Activated CD4-positive, alpha-beta T cell treated with anti-CD3 and anti-CD28 coated beads, Interleukin-2, Interleukin-4, amounts not matched to agents 100 ng/mL and 50 ng/mL, durations not matched to agents 16 hours and 8 hours (primary cell): ENCODE data around the gene PLEKHA1.
A peak's percentile ranks its signal among the peaks of the same experiment; 100 is the strongest.

Experiments used
- DNase-seq: peaks from one replicate; pipeline ENCODE4 v3.0.0-alpha.2; 2020; ENCODE audit warnings: low spot score

The PLEKHA1 gene

DNA sequence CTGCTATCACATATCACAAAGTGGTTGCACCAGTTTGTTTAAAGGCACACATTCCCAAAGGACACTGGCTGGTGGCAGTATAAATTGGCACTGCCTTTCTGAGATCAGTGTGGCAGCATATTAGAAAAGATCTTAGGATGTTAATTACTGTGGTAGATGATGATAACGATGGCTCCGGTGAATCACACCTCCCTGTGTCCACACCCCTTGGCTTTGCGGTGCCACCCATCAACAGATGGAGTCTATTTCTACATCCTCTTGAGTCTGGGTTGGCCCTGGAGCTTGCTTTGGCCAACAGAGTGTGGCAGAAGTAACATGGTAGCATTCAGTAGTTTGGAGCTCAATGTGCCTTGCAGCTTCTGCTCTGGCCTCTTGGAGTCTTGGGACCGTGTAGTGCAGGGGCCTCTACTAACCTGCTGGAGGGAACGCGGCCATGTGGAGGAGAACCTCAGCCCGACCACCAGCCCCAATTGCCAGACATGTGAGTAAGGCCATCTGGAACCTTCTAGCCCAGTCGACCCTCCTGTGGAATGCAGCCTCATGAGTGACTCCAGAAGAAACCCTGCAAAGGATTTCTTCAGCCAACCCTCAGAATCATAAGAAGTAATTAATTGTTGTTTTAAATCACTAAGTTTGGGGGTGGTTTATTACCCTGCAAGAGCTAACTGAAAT lies 27.2 kb upstream of the PLEKHA1 start:
- no peak for DNase-seq

DNA sequence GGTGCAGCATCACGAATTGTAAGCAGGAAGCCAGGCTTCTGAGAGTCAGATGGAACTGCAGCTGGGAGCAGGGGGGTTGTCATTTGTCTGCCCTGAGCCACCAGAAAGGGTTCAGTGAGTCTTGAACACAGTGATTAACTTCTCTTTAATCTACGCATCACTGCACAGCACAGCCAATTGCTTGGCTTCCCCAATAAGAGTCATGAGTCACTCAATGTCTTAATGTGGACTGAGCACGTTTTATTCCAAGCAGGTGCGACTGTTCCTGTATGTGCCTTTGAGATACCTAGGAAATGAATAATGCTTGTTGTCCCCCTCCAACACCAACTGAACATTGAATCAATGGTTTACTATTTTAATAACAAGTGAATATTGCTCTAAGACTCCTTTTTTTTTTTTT lies 26.0 kb upstream of the PLEKHA1 start:
- no peak for DNase-seq

DNA sequence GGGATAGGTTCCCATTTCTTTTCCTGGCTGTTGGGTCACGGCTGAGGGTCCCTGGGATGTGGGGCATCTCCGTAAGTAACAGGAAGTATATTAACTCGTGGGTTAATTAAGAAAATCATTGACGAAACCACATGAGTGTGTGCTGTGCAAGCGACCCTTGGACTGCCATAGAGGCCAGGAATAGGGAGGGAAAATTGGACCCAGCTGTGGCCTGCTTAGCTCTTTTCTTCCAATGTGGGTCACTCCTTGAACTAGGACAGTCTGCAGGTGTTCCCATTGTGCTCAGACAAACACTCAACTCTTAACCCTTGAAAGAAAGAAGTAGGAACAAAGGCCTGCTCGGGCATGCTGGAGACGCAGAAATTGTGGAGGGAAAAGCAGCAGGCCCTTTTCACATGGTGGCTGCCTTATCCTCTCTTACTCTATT lies 25.6 kb upstream of the PLEKHA1 start:
- DNase-seq = no peak

DNA sequence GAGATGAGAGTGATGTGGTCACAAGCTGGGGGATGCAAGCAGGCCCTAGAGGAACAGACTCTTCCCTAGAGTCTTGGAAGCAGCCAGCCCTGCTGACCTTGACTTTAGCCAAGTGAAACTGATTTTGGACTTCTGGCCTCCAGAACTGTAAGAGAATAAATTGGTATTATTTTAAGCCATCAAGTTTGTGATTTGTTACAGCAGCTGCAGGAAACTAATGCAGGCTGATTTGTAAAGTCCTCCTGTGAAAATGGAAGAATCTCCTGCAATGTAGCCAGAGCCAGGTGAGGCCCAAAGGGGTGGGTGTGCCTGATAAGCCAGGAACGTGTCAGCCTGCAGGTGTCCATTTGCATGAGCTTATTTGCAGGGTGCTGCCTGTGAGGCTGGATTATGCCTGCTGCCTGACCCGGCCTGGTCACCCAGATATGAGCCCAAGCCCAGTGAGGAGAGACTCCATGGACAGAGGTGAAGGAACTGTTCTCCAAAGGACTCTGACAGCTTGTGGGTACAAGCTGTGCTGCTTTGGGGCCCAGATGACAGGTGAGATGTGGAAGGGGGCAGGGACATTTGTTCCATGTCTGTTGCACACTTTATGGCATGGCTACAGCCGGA lies 24.6 kb upstream of the PLEKHA1 start:
- DNase-seq = no peak

DNA sequence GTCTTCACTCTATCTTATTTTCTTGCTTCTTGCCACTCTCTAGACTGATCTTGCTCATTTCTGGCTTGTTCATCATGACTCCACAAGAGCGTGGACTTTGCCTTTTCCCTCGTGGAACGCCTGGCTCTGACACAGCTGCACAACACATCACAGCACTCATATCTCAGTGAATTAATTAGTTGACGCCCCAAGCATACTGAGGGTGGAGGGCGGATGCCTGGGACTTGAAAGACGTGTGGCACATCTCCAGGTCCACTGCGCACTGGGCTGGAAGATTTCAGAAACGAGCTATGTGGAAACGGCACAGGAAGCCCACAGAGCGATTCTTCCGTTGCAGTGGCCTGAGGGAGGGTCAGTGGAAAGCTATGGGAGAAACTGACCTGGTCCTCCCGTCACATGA lies 23.6 kb upstream of the PLEKHA1 start:
- no peak for DNase-seq

DNA sequence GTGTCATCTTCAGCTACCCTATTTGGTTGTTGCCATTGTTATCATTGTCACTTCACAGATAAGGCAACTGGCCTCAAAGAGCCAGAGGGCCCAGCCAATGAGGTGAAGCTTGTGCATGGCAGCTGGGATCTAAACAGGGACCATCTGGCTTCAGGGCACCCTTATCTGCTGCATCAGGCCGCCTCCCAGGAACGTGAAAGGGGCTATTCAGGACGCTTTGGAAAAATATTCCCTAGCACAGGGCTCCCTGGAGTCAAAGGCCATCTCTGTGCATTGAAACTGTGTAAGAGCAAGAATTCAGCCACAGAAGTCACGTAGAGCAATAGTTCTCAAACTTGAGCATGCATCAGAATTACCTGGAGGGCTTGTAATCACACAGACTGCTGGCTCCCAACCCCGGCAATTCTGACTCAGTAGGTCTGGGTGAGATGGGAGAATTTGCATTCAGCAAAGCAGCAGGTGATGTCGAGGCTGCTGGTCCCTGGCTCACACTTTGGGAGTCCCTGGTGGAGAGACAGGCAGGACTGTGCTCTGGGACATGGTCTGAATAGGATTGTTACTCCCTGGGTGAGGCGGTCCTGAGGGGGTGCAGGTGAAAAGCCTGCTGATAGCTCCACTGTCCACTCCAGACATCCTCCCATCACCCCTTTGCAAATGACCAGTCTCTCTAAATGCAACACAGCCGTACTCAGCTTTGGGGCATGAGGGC lies 21.5 kb upstream of the PLEKHA1 start:
- no peak for DNase-seq

DNA sequence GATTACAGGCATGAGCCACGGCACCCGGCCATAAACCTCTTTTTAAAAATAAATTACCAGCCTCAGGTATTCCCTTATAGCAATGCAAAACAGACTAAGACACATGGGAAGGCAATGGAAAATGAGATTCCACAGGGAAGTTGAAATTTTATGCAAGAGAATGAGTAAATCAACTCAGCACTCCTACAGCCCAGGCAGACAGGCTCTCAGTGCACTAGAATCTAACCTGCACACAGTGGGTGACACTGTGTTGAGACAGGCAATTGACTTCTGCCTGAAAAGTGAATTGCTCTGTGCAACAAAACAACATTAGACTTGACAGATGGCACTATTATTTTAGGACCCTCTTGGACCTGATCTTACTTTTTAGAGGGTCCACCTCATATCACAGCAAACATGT lies 20.1 kb upstream of the PLEKHA1 start:
- DNase-seq = no peak

DNA sequence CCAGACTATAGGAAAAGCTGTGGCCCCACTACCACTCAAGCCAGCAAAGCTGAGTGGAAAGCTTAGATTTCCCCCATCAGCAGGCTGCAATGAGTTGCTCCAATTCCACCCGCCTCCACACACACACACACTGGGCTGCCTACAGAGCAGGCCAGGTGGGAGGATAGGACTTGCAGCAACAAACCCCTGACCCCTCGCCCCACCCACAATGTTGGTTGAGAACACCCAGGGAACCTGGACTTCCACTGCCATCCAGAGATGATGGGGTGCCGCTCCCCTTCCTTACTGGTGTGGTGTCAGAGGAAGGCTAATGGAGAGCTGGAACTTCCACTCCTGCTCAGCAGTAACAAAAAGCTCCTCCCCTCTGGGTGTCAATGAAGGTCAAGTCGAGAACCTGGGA lies 16.8 kb upstream of the PLEKHA1 start:
- DNase-seq = no peak

DNA sequence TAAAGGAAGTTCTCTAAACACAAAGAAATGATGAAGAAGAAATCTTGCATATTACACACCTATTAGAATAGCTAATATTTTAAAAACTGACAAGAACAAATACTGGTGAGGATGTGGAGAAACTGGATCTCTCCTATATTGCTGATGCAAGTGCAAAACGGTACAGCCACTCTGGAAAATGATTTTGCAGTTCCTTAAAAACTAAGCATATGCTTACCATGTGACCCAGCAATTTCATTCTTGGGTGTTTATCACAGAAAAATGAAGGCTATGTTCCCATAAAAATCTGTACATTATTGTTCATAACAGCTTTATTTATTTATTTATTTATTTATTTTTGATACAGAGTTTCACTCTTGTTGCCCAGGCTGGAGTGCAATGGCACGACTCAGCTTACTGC lies 14.9 kb upstream of the PLEKHA1 start:
- no peak for DNase-seq

DNA sequence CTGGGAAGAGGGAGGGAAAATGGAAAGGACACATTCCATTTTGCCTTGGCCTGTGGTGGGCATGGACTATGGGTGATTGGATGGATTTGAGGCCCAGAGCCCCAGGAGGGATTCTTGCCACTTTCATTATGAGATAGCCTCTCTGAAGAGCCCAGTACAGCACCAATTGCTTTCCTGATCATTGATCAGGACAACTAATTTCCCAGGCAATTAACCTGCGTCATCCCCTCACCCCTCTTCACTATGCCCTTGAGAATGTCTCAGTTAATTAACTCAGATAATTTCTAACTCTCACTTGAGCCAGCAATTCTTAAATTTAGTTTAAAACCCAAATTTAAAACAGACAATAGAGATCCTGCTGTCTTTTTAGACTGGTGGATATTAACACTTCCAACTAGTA lies 13.5 kb upstream of the PLEKHA1 start:
- DNase-seq = no peak

DNA sequence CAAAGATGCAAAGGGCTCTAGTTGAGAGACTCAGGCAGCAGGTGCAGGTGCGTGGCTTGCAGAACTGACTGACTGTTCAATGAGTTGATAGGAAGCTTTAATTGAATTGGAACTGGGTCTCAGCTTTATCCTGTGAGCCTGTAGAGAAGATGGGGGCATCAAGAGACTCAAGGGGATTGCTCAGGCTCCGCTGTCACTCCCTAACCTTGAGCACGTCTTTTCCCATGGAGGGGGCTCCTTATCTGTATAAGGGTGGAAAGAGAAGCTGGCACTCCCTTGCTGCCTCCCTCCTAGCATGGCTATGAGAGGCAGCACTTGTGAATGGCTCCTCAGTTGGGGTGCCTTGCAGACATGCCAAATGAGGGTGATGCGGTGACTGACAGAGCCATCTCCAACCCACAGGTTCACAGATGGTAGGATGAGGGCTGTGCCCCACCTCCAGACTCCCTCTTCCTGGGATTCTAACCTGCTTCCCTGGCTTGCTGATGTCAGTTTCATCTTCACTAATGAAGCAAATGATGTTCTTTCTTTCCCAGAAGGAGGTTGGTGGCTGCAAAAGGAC lies 12.4 kb upstream of the PLEKHA1 start:
- no peak for DNase-seq

DNA sequence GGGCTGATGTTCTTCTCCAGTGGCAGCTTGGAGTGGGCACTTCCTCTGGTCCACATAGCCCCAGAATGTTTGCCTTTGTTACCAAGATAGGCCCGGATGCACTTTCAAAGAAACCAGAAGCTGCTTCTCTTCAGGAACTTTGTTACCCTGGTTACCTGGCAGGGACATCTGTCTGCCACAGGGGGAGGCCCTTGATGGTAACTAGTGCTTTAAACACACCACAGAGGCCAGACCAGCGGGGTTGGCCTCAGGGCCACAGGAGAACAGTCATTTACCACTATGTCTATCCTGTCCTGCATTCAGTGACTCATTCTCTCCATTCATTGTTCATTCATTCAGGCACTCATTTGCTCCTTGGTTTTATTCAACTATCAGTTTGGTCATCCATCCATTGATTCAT lies 11.9 kb upstream of the PLEKHA1 start:
- no peak for DNase-seq

DNA sequence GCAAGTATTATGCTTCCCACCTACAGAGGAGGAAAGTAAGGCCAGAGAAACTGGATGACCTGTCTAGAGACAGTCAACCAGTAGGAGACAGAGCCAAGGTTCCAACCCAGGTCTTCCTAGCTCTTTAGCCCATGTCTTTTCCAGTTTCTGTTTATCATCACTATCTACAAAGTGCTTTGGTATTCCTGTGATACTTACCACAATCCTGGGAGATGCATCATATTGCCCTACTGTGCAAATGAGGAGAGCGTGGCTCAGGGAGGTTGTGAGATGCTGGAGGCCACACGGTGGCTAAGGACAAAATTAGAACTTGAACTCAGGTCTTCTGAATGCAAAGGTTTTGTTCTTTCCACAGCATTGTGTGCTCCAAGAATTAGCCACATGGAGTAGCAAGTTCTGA lies 11.2 kb upstream of the PLEKHA1 start:
- no peak for DNase-seq

DNA sequence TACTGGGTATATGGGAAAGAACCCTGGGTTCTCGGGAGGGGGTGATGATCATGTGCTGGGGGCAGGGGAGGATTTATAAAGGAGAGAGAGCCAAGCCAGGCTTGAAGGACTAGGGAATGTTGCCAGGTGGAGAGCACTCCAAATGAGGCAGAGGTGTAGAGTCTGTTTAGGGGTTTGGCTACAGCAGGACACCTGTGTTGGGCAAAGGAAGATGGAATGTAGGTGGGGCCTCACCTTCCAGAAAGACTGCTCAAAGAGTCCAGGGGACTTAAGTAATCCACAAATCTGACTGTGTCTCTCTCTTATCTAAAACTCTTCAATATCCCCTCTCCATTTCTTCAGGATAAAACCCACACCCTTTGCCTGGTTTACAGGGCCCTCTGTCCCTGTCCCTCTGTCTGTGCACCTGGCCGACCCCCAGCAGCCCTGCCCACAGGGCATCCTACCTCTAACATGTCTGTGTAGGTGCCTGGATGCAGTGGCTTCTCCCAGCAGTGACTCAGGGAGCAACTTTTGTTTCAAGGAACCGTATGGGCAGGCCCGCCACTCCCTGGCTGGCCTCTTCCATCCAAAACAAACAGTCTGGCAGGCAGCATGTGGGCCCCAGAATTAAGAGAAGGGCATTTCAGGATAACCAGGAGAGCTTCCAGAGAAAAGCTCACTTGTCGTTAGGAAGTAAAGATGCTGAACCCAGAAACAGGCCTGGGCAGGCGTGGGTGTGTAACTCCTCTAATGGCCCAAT lies 10.6 kb upstream of the PLEKHA1 start:
- DNase-seq = no peak

DNA sequence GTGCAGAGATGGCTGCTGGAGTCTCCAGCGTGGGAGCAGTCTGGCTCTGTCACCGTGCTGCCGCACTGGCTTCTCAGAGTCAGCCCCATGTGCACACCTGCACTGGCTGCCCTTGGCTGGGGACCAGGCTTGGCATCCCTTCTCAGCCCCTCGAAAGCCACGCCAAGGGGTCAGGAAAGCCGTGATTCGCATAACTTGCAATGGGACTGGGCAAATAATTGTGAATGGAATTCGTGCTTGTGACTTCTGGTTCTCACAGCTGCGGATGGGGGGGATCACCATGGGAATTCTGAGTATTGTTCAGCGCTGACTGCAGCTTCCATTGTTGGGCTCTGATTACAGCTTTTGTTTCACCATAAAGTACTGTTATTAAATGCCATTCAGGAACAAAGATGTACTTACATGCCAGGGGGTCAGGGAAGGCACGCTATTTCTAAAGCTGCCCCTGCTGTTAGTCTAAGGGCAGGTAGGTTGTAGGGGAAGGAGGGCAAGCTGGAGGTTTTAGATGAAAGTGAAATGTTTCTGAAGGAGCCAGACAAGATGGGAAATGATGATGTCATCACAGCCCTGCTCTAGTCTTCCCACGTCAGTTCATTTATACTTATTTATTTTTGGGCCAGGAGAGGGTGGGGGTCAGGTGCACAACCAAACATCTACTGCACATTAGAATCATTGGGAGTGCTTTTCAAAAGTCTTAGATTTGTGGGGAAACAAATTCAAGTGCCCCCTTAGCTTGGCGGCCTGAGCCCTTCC lies 5.8 kb upstream of the PLEKHA1 start:
- DNase-seq = no peak

DNA sequence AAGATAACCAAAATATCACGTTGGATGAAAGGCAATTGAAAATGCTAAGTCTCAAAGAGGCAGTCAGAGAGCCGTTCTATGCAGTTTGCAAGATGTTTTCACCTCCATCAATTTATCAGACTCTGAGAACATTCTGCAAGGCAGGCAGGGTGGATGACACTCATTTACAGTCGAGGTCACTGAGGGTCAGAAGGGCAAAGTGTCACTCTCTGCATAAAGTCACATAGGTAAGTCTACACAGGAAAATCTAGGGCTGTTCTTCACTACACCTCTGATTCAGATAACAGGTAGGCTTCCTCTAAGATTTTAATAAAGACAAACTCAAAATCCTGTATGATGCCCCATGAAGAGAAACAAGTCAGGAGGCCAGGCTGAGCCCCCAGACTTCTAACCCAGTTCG lies 1.4 kb upstream of the PLEKHA1 start:
- DNase-seq = no peak

DNA sequence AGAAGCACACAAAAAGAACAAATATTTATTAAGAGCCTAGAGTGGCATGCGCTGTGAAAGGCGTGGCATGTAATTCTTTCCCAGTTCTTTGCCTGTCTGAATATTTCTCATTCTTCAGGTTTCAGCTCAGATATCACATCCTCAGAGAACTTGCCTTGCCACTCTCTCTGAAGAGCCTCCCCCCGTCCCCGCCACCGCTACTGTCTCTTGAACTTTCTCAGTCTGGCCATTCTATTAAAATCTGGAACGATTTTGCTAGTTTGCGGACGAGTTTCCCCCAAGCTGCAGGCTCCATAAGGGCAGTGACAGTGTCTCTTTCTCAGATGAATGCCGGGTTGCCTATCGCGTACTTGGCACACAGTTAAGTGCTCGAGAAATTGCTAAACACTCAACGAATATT lies 787 bp upstream of the PLEKHA1 start:
- DNase-seq = no peak

DNA sequence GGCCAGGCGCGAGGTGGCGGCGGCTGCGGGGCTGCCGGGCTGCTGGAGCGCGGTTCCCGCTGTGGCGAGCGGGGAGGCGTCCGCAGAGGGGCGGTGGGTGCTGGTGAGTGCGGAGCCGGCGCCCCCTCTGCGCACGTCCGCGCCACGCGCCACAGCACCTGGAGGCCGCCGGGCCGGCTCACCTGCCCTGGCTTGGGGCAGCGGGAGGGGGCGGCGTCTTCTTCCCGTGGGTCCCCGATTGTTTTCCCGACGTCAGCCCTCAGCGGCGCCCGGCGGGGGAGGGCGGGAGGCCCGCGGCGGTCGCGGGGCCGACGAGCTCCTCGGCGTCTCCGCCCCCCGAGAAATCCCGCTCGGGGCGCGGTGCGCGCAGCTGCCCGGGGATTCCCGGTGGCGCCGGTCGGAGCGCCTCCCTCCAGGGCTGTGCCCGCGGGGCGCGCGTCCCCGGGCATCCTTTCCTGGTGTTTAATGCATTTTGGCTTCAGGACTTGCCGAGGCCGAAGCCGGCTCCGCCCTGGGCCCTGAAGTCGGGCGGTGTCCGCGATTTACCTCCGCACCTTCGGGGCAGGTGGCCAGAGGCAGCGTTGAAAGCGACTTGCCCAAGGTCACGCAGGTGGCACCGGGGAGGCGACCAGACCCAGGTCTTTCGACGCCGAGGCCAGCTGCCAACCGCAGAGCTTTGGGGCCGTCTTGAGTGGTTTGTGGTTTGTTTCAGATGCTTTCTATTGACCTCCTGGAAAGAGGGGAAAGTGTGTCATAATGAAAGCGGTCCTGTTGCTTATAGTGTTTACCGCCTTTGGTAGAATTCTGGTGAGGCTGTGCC lies 561 bp downstream of the PLEKHA1 start:
- peak; percentile 75 for DNase-seq

DNA sequence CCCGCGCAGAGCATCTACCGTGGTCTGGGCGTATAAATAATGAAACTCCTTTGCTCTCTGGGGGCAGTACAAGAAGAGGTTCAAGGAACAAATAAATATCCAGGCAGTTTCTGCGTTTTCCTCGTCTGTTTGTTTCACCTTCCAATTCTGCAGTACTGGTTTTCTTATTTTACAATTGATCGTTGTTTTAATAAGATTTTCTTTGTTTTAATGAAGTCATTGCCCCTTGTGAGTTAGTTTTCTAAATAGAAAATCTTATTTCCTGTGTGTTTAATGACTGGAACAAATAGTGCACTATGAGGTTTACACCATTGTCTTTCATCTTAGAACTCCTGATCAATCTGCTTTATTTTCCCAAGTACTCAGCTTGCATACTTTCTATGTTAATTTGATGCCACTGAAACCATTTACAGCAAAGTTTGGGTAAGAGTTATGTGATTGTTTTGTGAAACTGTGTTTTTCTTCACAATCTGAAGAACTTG lies 1.2 kb downstream of the PLEKHA1 start:
- no peak for DNase-seq

DNA sequence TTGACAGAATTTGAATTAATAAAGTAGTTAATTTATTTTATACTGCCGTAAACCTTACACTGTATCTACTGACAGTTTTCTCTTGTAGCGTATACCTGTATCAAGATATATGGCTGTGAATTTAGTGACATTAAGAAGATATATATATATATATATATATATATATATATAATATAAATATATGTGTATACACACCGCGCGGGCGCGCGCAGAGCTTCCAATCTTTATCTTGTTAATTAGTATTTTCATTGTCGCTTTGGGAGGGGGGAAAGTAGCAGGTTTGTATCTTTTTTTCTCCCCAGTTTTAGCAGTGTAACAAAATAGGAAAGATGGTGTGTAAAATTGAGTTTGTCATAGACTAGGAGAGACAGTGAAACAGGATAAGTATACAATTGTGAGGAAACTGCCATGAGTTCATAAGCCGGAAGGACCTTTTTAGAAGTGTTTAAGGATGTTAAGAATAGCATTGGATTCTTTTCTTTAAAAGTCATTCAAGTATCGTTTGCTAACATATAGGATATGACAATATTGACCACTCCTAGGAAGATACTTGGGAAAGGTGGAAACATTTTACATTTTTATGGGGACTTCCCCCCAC lies 2.0 kb downstream of the PLEKHA1 start:
- DNase-seq = no peak
